ENCODE measurements around the gene TCF7L1.
A peak's percentile ranks its signal among the peaks of the same experiment; 100 is the strongest.
"Not testable (repeated sequence)": the region's sequence is repeated elsewhere in the genome, so short reads cannot be mapped to it uniquely, and the experiment has no call there.

The TCF7L1 gene

DNA sequence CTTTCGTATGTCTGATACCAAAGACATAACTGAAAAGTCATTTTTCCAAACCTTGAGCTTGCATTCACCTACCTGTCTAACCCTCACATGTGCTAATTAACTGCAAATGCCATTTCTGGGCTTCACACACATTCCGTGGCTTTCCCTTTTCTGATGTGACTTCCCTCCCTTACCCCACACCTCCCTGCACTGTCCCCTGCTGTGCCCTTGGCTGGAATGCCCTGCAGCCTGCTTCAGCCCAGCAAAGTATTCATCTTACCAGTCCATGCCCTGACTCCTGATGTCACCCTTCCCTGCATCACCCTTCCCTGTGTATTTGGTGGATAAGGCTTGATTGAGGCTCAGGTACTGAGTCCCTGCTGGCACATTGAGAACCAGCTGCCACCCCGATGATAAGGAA is 209.0 kb downstream of the TCF7L1 start:
- Histone ChIP-seq H3K4me1 (ENCODE audit: control insufficient read depth, insufficient read depth, low read length) (peaks cover 12% of the 10 kb centered on the region; the same call in 1 of the 2 replicates), H3K4me3 (ENCODE audit: low read depth, low read length) (no peak overlapping the region), H3K27me3 (ENCODE audit: control insufficient read depth, insufficient read depth, low read length) (no peaks in the 10 kb centered on the region), H3K36me3 (ENCODE audit: control insufficient read depth, insufficient read depth, low read length) (peaks cover 26% of the 10 kb centered on the region), H3K27ac (ENCODE audit: low read depth, low read length) (no peak overlapping the region), H3K9me3 (ENCODE audit: control insufficient read depth, insufficient read depth, low read length) (no peaks in the 10 kb centered on the region), H3K9ac (ENCODE audit: low read depth, low read length) (no peak overlapping the region)

GRCh38 chr2:85343207-85343895 is 210.2 kb downstream of the TCF7L1 start:
- peaks cover 30% of the 10 kb centered on the region for H3K36me3 ChIP-seq (ENCODE audit: control insufficient read depth, insufficient read depth, low read length)
- not testable (repeated sequence) for H3K9ac ChIP-seq (ENCODE audit: low read depth, low read length); H3K9me3 ChIP-seq (ENCODE audit: control insufficient read depth, insufficient read depth, low read length); H3K4me3 ChIP-seq (ENCODE audit: low read depth, low read length); H3K4me1 ChIP-seq (ENCODE audit: control insufficient read depth, insufficient read depth, low read length); H3K27me3 ChIP-seq (ENCODE audit: control insufficient read depth, insufficient read depth, low read length); H3K27ac ChIP-seq (ENCODE audit: low read depth, low read length)

DNA sequence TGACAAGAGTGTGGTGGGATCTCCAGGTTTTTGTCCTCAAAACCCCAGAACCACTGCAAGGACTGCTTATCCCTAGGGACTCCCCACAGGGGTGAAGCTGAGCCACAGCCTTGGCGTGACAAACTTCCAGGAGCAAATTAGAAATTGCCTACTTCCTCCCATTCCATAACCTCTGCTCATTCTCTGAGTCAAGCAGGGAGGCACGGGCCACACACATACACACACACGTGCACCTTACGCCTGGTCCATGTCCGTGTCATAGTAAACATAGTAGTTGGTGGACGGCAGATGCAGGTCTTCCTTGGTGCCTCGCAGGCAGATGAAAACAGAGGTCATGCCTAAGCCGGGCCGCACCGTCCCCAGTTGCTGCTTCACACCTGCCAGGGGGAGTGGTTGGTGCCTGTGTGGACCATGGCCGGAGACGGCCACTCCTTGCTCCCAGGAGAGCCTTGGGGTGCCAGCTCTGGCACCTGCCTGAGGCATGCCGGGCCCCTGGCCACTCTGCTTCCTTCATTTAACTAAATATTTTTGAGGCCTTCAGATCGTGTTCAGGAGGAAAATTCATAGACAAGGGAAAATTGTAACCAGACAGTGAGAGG is 211.3 kb downstream of the TCF7L1 start:
- Histone ChIP-seq H3K9me3 (ENCODE audit: control insufficient read depth, insufficient read depth, low read length) (no peaks in the 10 kb centered on the region), H3K4me1 (ENCODE audit: control insufficient read depth, insufficient read depth, low read length) (peaks cover 6% of the 10 kb centered on the region; the same call in 1 of the 2 replicates), H3K36me3 (ENCODE audit: control insufficient read depth, insufficient read depth, low read length) (peaks cover 35% of the 10 kb centered on the region), H3K27me3 (ENCODE audit: control insufficient read depth, insufficient read depth, low read length) (no peaks in the 10 kb centered on the region), H3K9ac (ENCODE audit: low read depth, low read length) (no peak overlapping the region), H3K4me3 (ENCODE audit: low read depth, low read length) (no peak overlapping the region), H3K27ac (ENCODE audit: low read depth, low read length) (no peak overlapping the region)

DNA sequence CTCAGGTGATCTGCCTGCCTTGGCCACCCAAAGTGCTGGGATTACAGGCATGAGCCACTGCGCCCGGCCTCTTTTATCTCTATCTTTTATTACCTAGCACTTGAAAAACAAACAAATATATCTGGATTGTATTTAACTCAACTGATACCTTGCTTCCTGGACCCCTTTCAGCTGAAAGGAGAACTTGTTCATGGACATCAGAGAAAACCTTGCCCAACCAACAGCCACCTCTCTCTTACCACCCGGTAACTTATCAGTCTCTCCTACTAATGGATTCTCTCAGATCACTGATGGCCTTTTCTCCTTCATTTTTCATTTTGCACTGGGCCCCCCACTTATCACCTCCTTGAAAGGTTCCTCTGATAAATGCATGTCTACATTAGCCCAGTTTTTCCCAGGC is 214.4 kb downstream of the TCF7L1 start:
- Histone ChIP-seq H3K9ac (ENCODE audit: low read depth, low read length) (no peak overlapping the region), H3K9me3 (ENCODE audit: control insufficient read depth, insufficient read depth, low read length) (no peaks in the 10 kb centered on the region), H3K4me1 (ENCODE audit: control insufficient read depth, insufficient read depth, low read length) (no peaks in the 10 kb centered on the region), H3K36me3 (ENCODE audit: control insufficient read depth, insufficient read depth, low read length) (peaks cover 56% of the 10 kb centered on the region), H3K4me3 (ENCODE audit: low read depth, low read length) (no peak overlapping the region), H3K27ac (ENCODE audit: low read depth, low read length) (no peak overlapping the region), H3K27me3 (ENCODE audit: control insufficient read depth, insufficient read depth, low read length) (no peaks in the 10 kb centered on the region)

- Histone ChIP-seq H3K27ac (ENCODE audit: low read depth, low read length) (no peak overlapping the region), H3K4me3 (ENCODE audit: low read depth, low read length) (peak overlapping the region; percentile 96), H3K36me3 (ENCODE audit: control insufficient read depth, insufficient read depth, low read length) (peaks cover 39% of the 10 kb centered on the region), H3K4me1 (ENCODE audit: control insufficient read depth, insufficient read depth, low read length) (no peaks in the 10 kb centered on the region), H3K9ac (ENCODE audit: low read depth, low read length) (no peak overlapping the region), H3K27me3 (ENCODE audit: control insufficient read depth, insufficient read depth, low read length) (no peaks in the 10 kb centered on the region), H3K9me3 (ENCODE audit: control insufficient read depth, insufficient read depth, low read length) (no peaks in the 10 kb centered on the region)
Observed at GRCh38 chr2:85353876-85354285, 220.7 kb downstream of the TCF7L1 start.

DNA sequence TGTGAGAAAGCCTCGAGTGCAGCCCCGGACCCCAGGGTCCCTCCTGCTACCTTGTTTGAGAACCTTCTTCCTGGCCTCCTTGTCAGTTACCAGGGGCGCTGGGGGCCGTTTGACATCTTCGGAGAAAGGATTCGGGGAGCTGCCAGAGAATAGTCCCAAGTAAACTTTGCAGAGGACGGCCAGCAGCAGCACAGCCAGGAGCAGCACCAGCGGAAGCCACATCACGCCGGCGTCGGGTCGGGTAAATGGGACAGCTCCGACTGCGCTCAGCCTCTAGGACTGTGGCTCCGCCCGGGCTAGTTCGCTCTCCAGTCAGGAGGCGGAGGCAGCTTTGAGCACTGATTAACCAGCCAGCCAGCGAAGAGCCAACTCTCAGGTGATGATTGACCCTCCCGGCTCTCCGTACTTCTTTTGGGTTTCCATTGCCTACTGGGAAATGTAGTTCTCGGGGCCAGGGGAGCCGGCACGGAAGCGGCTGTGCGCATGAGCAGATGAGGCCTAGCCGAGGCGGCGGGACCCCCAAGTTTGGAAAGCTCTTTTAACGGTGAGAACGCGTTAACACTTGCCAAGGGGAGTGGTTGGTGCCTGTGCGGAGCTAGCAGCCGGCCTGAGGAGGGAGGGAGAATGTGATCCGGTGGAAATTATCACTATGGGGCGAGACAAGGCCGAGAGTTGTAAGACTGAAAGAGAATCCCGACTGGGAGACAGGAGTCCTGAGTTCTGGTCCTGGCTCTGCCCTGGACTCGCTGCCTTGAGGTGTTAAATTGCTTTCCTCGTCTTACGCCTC is 221.3 kb downstream of the TCF7L1 start, which contains the start of the genes ELMOD3 and RETSAT:
TSS of gene ELMOD3 (plus strand) at position 484 of the 787 bp plus-strand sequence. CDS start 2,430 bp downstream, outside the sequence.
TSS of gene RETSAT (minus strand) at position 243 of the 787 bp plus-strand sequence. CDS start at position 222, 21 bp downstream.
- Histone ChIP-seq H3K9ac (ENCODE audit: low read depth, low read length) (peak within 1 kb of the TSS; percentile 71), H3K27ac (ENCODE audit: low read depth, low read length) (peak within 1 kb of the TSS; percentile 33), H3K4me1 (ENCODE audit: control insufficient read depth, insufficient read depth, low read length) (no peaks in the 10 kb centered on the region), H3K9me3 (ENCODE audit: control insufficient read depth, insufficient read depth, low read length) (no peaks in the 10 kb centered on the region), H3K27me3 (ENCODE audit: control insufficient read depth, insufficient read depth, low read length) (no peaks in the 10 kb centered on the region), H3K4me3 (ENCODE audit: low read depth, low read length) (peak within 1 kb of the TSS; percentile 96), H3K36me3 (ENCODE audit: control insufficient read depth, insufficient read depth, low read length) (peaks cover 36% of the 10 kb centered on the region)

- no peaks in the 10 kb centered on the region for H3K4me1 ChIP-seq (ENCODE audit: control insufficient read depth, insufficient read depth, low read length)
- H3K27me3 ChIP-seq (ENCODE audit: control insufficient read depth, insufficient read depth, low read length) = no peaks in the 10 kb centered on the region
- H3K9me3 ChIP-seq (ENCODE audit: control insufficient read depth, insufficient read depth, low read length) = no peaks in the 10 kb centered on the region
- peak overlapping the region; percentile 33 for H3K27ac ChIP-seq (ENCODE audit: low read depth, low read length)
- H3K36me3 ChIP-seq (ENCODE audit: control insufficient read depth, insufficient read depth, low read length) = peaks cover 30% of the 10 kb centered on the region
- peak overlapping the region; percentile 71 for H3K9ac ChIP-seq (ENCODE audit: low read depth, low read length)
- H3K4me3 ChIP-seq (ENCODE audit: low read depth, low read length) = peak overlapping the region; percentile 96
Observed at GRCh38 chr2:85355073-85355410, 221.8 kb downstream of the TCF7L1 start.

- Histone ChIP-seq H3K36me3 (ENCODE audit: control insufficient read depth, insufficient read depth, low read length) (peaks cover 26% of the 10 kb centered on the region), H3K4me3 (ENCODE audit: low read depth, low read length) (peak overlapping the region; percentile 96), H3K9ac (ENCODE audit: low read depth, low read length) (no peak overlapping the region)
Observed at GRCh38 chr2:85355521-85355920, 222.3 kb downstream of the TCF7L1 start.

DNA sequence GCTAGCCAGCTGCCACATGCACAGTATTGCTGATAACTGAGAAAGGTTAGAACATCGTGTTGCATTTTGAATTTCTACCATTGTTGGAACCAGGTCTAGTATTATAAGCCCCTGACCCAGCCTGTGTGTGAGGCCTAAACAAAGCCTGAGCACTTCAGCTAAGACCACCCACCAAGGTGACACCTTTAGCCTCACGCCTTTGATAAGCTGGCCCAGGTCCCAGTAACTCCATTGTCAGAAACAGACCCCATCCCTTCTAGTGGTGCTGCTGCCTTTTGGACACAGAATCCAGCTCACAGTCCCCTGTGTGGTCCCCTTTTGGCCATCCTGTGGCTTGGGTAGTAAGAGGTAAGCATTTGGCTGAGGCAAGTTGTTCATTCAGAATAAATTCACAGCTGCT is 223.0 kb downstream of the TCF7L1 start:
- Histone ChIP-seq H3K4me3 (ENCODE audit: low read depth, low read length) (no peak overlapping the region), H3K36me3 (ENCODE audit: control insufficient read depth, insufficient read depth, low read length) (peaks cover 21% of the 10 kb centered on the region), H3K27me3 (ENCODE audit: control insufficient read depth, insufficient read depth, low read length) (no peaks in the 10 kb centered on the region), H3K9me3 (ENCODE audit: control insufficient read depth, insufficient read depth, low read length) (no peaks in the 10 kb centered on the region), H3K9ac (ENCODE audit: low read depth, low read length) (no peak overlapping the region), H3K27ac (ENCODE audit: low read depth, low read length) (no peak overlapping the region), H3K4me1 (ENCODE audit: control insufficient read depth, insufficient read depth, low read length) (no peaks in the 10 kb centered on the region)

More at GRCh38 chr2:85355521-85355920, 222.3 kb downstream of the TCF7L1 start:
- Histone ChIP-seq H3K9me3 (ENCODE audit: control insufficient read depth, insufficient read depth, low read length) (no peaks in the 10 kb centered on the region), H3K4me1 (ENCODE audit: control insufficient read depth, insufficient read depth, low read length) (no peaks in the 10 kb centered on the region), H3K27me3 (ENCODE audit: control insufficient read depth, insufficient read depth, low read length) (no peaks in the 10 kb centered on the region), H3K27ac (ENCODE audit: low read depth, low read length) (no peak overlapping the region)

GRCh38 chr2:85357736-85358135 is 224.5 kb downstream of the TCF7L1 start:
- Histone ChIP-seq H3K9me3 (ENCODE audit: control insufficient read depth, insufficient read depth, low read length) (no peaks in the 10 kb centered on the region), H3K4me3 (ENCODE audit: low read depth, low read length) (no peak overlapping the region), H3K27me3 (ENCODE audit: control insufficient read depth, insufficient read depth, low read length) (no peaks in the 10 kb centered on the region), H3K9ac (ENCODE audit: low read depth, low read length) (no peak overlapping the region), H3K4me1 (ENCODE audit: control insufficient read depth, insufficient read depth, low read length) (no peaks in the 10 kb centered on the region), H3K27ac (ENCODE audit: low read depth, low read length) (no peak overlapping the region), H3K36me3 (ENCODE audit: control insufficient read depth, insufficient read depth, low read length) (peaks cover 20% of the 10 kb centered on the region)

Measured in HUES48 (cell line).